Measurements from ENCODE around the gene HGFAC.

Gene HGFAC

GRCh38 chr4:3492741-3493719, 51.3 kb downstream of the HGFAC start:
- DNase-seq, result no peak

- DNase-seq, result no peak
Measured at GRCh38 chr4:3493720-3494461, 52.1 kb downstream of the HGFAC start.

GRCh38 chr4:3494462-3494871, 52.7 kb downstream of the HGFAC start:
- no peak for DNase-seq

GRCh38 chr4:3495204-3495975, 53.6 kb downstream of the HGFAC start:
- DNase-seq, result no peak

GRCh38 chr4:3496021-3496420, 54.3 kb downstream of the HGFAC start:
- no peak for DNase-seq

GRCh38 chr4:3497095-3497494, 55.3 kb downstream of the HGFAC start:
- no peak for DNase-seq

GRCh38 chr4:3497523-3498389, 56.0 kb downstream of the HGFAC start:
- no peak for DNase-seq

GRCh38 chr4:3498407-3498806, 56.6 kb downstream of the HGFAC start:
- DNase-seq, result no peak
